B cell (primary cell): ENCODE results near the gene STARD3NL. TPM values are rescaled to one million over a fixed set of nuclear protein-coding genes. Genes with fewer than 3 reads are reported as not detected.

Experiments used
- ATAC-seq: fragments of 200-7000 bp; cut with Tn5 transposase; one replicate; pipeline ENCODE4 v1.10.0; 2021; ENCODE audit warnings: low read depth, mild to moderate bottlenecking, moderate number of reproducible peaks, moderate library complexity
- CTCF ChIA-PET: fragments of 350-600 bp; sonication (Branson Sonifier 250); formaldehyde crosslinking; loops from one replicate; lab custom pipeline; 2021; ENCODE audit warnings: antibody characterized with exemption, inconsistent platforms; lab: Charles Lee
- POLR2A ChIA-PET: fragments of 350-600 bp; sonication (Branson Sonifier 250); formaldehyde crosslinking; loops from one replicate; lab custom pipeline; 2021; ENCODE audit warnings: antibody characterized with exemption; lab: Charles Lee
- DNase-seq: peaks from one replicate; pipeline ENCODE4 v3.0.0; 2013
- H2AFZ ChIP-seq: 2 replicates; pipeline ENCODE4 v1.6.1; 2012; ENCODE audit warnings: mild to moderate bottlenecking, low read depth, low read length; ENCODE audit not compliant: insufficient read depth, poor library complexity, severe bottlenecking
- H3K27ac ChIP-seq, 2 donors: 1 replicate in 1 of 2; 2 replicates in 1 of 2; pipeline ENCODE4 v1.5.1; 2012 to 2013; ENCODE audit warnings: low read length in 2 of 2, mild to moderate bottlenecking in 2 of 2, moderate library complexity in 1 of 2
- H3K27me3 ChIP-seq, 4 experiments: fragments of 200-600 bp in 1 of 4; sonication (generic) in 1 of 4; replicated peaks in 1 of 4; 1 replicate in 2 of 4; 2 replicates in 2 of 4; pipeline versions ENCODE4 v1.6.1 to v1.7.0; 2013 to 2016; ENCODE audit warnings: low read length in 3 of 4, mild to moderate bottlenecking in 2 of 4, mixed read lengths in 1 of 4, moderate library complexity in 1 of 4; ENCODE audit not compliant: insufficient read depth in 4 of 4, control insufficient read depth in 3 of 4; ENCODE audit errors: control extremely low read depth in 1 of 4
- H3K36me3 ChIP-seq, 2 experiments: replicated peaks in 1 of 2; 1 replicate in 1 of 2; 2 replicates in 1 of 2; pipeline versions ENCODE4 v1.6.1 to v1.7.1; 2013; ENCODE audit warnings: low read length in 1 of 2; ENCODE audit not compliant: insufficient read depth in 2 of 2, control insufficient read depth in 1 of 2; ENCODE audit errors: control extremely low read depth in 1 of 2, extremely low read depth in 1 of 2
- H3K4me1 ChIP-seq, 2 donors: fragments of 200-600 bp in 1 of 2; sonication (generic) in 1 of 2; 1 replicate in 1 of 2; 2 replicates in 1 of 2; pipeline versions ENCODE4 v1.5.1 to v1.6.1; 2013 to 2017; ENCODE audit warnings: low read length in 2 of 2; ENCODE audit not compliant: control insufficient read depth in 2 of 2, insufficient read depth in 2 of 2
- H3K4me2 ChIP-seq: replicated peaks from 2 replicates; pipeline ENCODE3; 2012; ENCODE audit warnings: mild to moderate bottlenecking, low read depth, low read length; ENCODE audit not compliant: poor library complexity, severe bottlenecking
- H3K4me3 ChIP-seq, 5 experiments: fragments of 200-600 bp in 1 of 5; sonication (generic) in 1 of 5; 1 replicate in 3 of 5; 2 replicates in 2 of 5; pipeline versions ENCODE4 v1.5.1 to v1.7.0; 2011 to 2016; ENCODE audit warnings: low read length in 4 of 5, mild to moderate bottlenecking in 4 of 5, low read depth in 2 of 5, control low read depth in 1 of 5, moderate library complexity in 1 of 5; ENCODE audit not compliant: insufficient read depth in 1 of 5; ENCODE audit errors: control extremely low read depth in 1 of 5, extremely low read depth in 1 of 5
- H3K79me2 ChIP-seq: fragments of 200-600 bp; sonication (generic); one replicate; pipeline ENCODE4 v1.6.0; 2016; ENCODE audit warnings: low read length; ENCODE audit not compliant: control insufficient read depth, insufficient read depth
- H3K9ac ChIP-seq: fragments of 200-600 bp; sonication (generic); 2 replicates; pipeline ENCODE4 v1.6.1; 2017; ENCODE audit warnings: mild to moderate bottlenecking, low read length, moderate library complexity
- H3K9me3 ChIP-seq, 3 donors: one replicate each; pipeline versions ENCODE4 v1.6.1 to v1.7.1; 2013; ENCODE audit warnings: low read length in 2 of 3; ENCODE audit not compliant: control insufficient read depth in 2 of 3, insufficient read depth in 1 of 3; ENCODE audit errors: control extremely low read depth in 1 of 3
- H4K20me1 ChIP-seq: 2 replicates; pipeline ENCODE4 v1.6.0; 2012; ENCODE audit warnings: mild to moderate bottlenecking, low read length; ENCODE audit not compliant: insufficient read depth, control insufficient read depth, poor library complexity, severe bottlenecking
- H3K27ac Mint-ChIP-seq: one replicate; pipeline ENCODE4 v1.8.0; 2021; ENCODE audit warnings: mixed read lengths
- H3K27me3 Mint-ChIP-seq: one replicate; pipeline ENCODE4 v1.8.0; 2021; ENCODE audit warnings: mixed read lengths
- H3K4me1 Mint-ChIP-seq: one replicate; pipeline ENCODE4 v1.8.0; 2021; ENCODE audit warnings: mixed read lengths
- H3K4me3 Mint-ChIP-seq: one replicate; pipeline ENCODE4 v1.8.0; 2021; ENCODE audit warnings: mixed read lengths
- H3K9me3 Mint-ChIP-seq: one replicate; pipeline ENCODE4 v1.8.0; 2022; ENCODE audit warnings: mixed read lengths; ENCODE audit not compliant: insufficient read depth
- EZH2 ChIP-seq: IDR thresholded peaks from 2 replicates; pipeline ENCODE4 v1.6.1; 2012; ENCODE audit warnings: borderline replicate concordance, low read depth, mild to moderate bottlenecking, moderate library complexity, low read length; ENCODE audit not compliant: insufficient read depth, poor library complexity, severe bottlenecking
- WGBS: methylation state at CpG from one replicate; pipeline ENCODE4 v1.1.5; 2013; ENCODE audit warnings: missing lambda C conversion rate; ENCODE audit not compliant: insufficient coverage; 5-methylcytosine and 5-hydroxymethylcytosine counted together
- intact Hi-C: fragments of 100-400 bp; cut with micrococcal nuclease; formaldehyde crosslinking; loops from one replicate; pipeline ENCODE4 v1.10.0; 2022
- polyA plus RNA-seq: library from polyadenylated mRNA; depleted of rRNA; stranded (reverse); fragments of >200 nt; gene quantifications from 2 replicates; pipeline ENCODE4 v1.2.3, GENCODE V29; 2012
- total RNA-seq, 2 donors: library from RNA; stranded (reverse); fragments of 120-200 nt in 1 of 2; gene quantifications; 1 replicate in 1 of 2; 2 replicates in 1 of 2; pipeline versions ENCODE4 v1.2.3 to v1.2.4, GENCODE V29; 2013 to 2022
- TF ChIP-seq, protein P1 (sequence below): fragments of 200-600 bp; IDR thresholded peaks from one replicate; pipeline ENCODE4 v1.8.0; 2022; ENCODE audit warnings: antibody characterized with exemption, mild to moderate bottlenecking

Gene STARD3NL
- total and polyA plus RNA-seq, 2 donors (not counting 1 experiment from before 2014, with no cell fraction given): 13.4 to 24.5 TPM

DNA sequence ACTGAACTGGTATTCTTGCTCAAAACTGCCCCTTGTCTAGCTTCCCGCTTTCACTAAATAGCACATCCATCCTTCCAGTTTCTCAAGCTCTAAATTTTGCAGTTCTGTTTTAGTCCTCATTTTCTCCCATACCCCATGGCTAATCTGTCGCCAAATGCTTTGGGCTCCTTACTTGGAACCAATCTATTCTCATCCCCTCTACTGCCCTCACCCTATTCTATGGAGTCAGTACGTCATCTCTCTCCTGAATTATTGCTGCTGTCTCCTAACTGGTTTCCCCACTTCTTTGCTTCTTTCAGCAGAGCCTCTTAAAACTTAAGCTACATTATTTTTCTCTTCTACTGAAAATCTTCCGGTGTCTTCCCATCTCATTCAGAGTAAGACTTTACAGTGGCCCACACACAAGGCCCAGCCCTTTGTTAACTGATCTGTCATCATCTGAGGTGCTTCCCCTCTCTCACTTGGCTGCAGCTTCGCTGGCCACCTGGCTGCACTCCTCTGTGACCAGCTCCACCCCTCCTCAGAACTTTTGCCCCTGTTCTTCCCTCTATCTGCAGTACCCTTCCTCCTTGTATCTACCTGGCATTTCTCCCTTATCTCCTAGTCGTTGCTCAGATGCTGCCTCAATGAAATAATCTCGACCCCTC, 9.9 kb downstream of the STARD3NL start:
- Histone ChIP-seq H4K20me1 (peaks cover 24% of the 10 kb centered on the region), H3K4me3 (no peak overlapping the region), H3K4me2 (peak overlapping the region; percentile 45), H3K27me3 (no peaks in the 10 kb centered on the region), H3K4me1 (peaks cover 41 to 53% of the 10 kb centered on the region in 2 donors), H3K9me3 (no peaks in the 10 kb centered on the region), H3K79me2 (peaks cover 91% of the 10 kb centered on the region), H3K36me3 (no peaks in the 10 kb centered on the region), H2AFZ (no peak overlapping the region), H3K27ac (peak overlapping the region in 1 of 2 donors; percentile 58), H3K9ac (no peak overlapping the region)
- TF ChIP-seq, protein P1, sequence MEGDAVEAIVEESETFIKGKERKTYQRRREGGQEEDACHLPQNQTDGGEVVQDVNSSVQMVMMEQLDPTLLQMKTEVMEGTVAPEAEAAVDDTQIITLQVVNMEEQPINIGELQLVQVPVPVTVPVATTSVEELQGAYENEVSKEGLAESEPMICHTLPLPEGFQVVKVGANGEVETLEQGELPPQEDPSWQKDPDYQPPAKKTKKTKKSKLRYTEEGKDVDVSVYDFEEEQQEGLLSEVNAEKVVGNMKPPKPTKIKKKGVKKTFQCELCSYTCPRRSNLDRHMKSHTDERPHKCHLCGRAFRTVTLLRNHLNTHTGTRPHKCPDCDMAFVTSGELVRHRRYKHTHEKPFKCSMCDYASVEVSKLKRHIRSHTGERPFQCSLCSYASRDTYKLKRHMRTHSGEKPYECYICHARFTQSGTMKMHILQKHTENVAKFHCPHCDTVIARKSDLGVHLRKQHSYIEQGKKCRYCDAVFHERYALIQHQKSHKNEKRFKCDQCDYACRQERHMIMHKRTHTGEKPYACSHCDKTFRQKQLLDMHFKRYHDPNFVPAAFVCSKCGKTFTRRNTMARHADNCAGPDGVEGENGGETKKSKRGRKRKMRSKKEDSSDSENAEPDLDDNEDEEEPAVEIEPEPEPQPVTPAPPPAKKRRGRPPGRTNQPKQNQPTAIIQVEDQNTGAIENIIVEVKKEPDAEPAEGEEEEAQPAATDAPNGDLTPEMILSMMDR: no peak
- no peak for TF ChIP-seq EZH2
- Mint-ChIP-seq H3K4me3 (peak overlapping the region; percentile 47), H3K4me1 (peaks cover 65% of the 10 kb centered on the region), H3K9me3 (no peaks in the 10 kb centered on the region), H3K27ac (peak overlapping the region; percentile 8), H3K27me3 (no peaks in the 10 kb centered on the region)
- intact Hi-C loops: loop anchor here (10.0 kb wide), 1 partner anchor 1437 kb away; the partner anchor contains the start of gene RALA
- WGBS: 61% methylated on average over 5 of the region's 7 CpGs
- POLR2A ChIA-PET: interaction anchor here (1.0 kb wide), 1 partner anchor 10 kb away, joined by 4 read pairs; the partner anchor contains the start of gene STARD3NL
- ATAC-seq (peak; percentile 71), DNase-seq (peak; percentile 40)
- CTCF ChIA-PET: interaction anchor here (1.0 to 2.8 kb wide), 5 partner anchors 9 to 35 kb away, joined by 4 to 10 read pairs (median 4); partner anchors contain the start of gene STARD3NL
